ENCODE results near the gene NEDD4.

GRCh38 chr15:55873024-55873720, 120.2 kb downstream of the NEDD4 start:
- TF ChIP-seq EP300 (IDR thresholded peaks at IDR 0.05) (no peak), POLR2A (IDR thresholded peaks at IDR 0.05) (no peak)
